Subcutaneous abdominal adipose tissue (tissue), 5 donors: ENCODE results near the gene ANKRD33B.

Experiments used
- H3K27ac ChIP-seq: one replicate; pipeline ENCODE4 v1.7.0; 2013; ENCODE audit warnings: low read depth, mild to moderate bottlenecking, inconsistent platforms, low read length, moderate library complexity
- H3K27me3 ChIP-seq, 5 donors: one replicate each; pipeline ENCODE4 v1.7.0; 2013; ENCODE audit warnings: low read length in 5 of 5, inconsistent platforms in 1 of 5; ENCODE audit not compliant: control insufficient read depth in 5 of 5, insufficient read depth in 4 of 5
- H3K36me3 ChIP-seq, 5 donors: one replicate each; pipeline ENCODE4 v1.7.0; 2013; ENCODE audit warnings: low read length in 5 of 5; ENCODE audit not compliant: control insufficient read depth in 5 of 5, insufficient read depth in 5 of 5
- H3K4me1 ChIP-seq, 5 donors: one replicate each; pipeline ENCODE4 v1.7.0; 2013; ENCODE audit warnings: low read length in 5 of 5, mild to moderate bottlenecking in 3 of 5, moderate library complexity in 1 of 5; ENCODE audit not compliant: control insufficient read depth in 5 of 5, insufficient read depth in 5 of 5
- H3K4me3 ChIP-seq, 5 donors: one replicate each; pipeline ENCODE4 v1.7.0; 2013; ENCODE audit warnings: low read length in 5 of 5, low read depth in 1 of 5
- H3K9ac ChIP-seq, 5 donors: one replicate each; pipeline ENCODE4 v1.7.0; 2013; ENCODE audit warnings: low read length in 5 of 5, mild to moderate bottlenecking in 4 of 5, moderate library complexity in 3 of 5
- H3K9me3 ChIP-seq, 5 donors: one replicate each; pipeline ENCODE4 v1.7.0; 2013; ENCODE audit warnings: low read length in 5 of 5; ENCODE audit not compliant: control insufficient read depth in 5 of 5
- donor health status: healthy.
- donor health status: healthy.
- donor health status: healthy.
- donor health status: healthy.
- donor health status: healthy.

ANKRD33B gene

GRCh38 chr5:10536931-10537579 lies 26.8 kb upstream of the ANKRD33B start:
- H3K4me3 ChIP-seq, result peak overlapping the region; percentile 17 to 47 (median 38)
- peaks cover 0 to 18% (median 8%) of the 10 kb centered on the region in 5 donors for H3K4me1 ChIP-seq
- H3K27me3 ChIP-seq, result peaks cover 0 to 12% (median 11%) of the 10 kb centered on the region in 5 donors
- H3K36me3 ChIP-seq, result no peaks in the 10 kb centered on the region
- no peak overlapping the region for H3K27ac ChIP-seq
- peak overlapping the region in 1 of 5 donors; percentile 0 for H3K9ac ChIP-seq
- no peaks in the 10 kb centered on the region for H3K9me3 ChIP-seq

- H3K4me3 ChIP-seq, result no peak overlapping the region
- H3K9me3 ChIP-seq, result no peaks in the 10 kb centered on the region
- peaks cover 0 to 12% (median 11%) of the 10 kb centered on the region in 5 donors for H3K27me3 ChIP-seq
- no peak overlapping the region for H3K27ac ChIP-seq
- no peak overlapping the region for H3K9ac ChIP-seq
- no peaks in the 10 kb centered on the region for H3K36me3 ChIP-seq
- H3K4me1 ChIP-seq, result peaks cover 0 to 18% (median 8%) of the 10 kb centered on the region in 5 donors
Observed at GRCh38 chr5:10537624-10538023, 26.2 kb upstream of the ANKRD33B start.

- H3K4me1 ChIP-seq, result peaks cover 0 to 18% (median 8%) of the 10 kb centered on the region in 5 donors
- H3K27me3 ChIP-seq, result peaks cover 0 to 12% (median 11%) of the 10 kb centered on the region in 5 donors
- no peak overlapping the region for H3K27ac ChIP-seq
- no peak overlapping the region for H3K9ac ChIP-seq
- H3K9me3 ChIP-seq, result no peaks in the 10 kb centered on the region
- no peak overlapping the region for H3K4me3 ChIP-seq
- no peaks in the 10 kb centered on the region for H3K36me3 ChIP-seq
Observed at GRCh38 chr5:10538103-10538788, 25.6 kb upstream of the ANKRD33B start.

- Histone ChIP-seq H3K27me3 (peaks cover 0 to 12% (median 8%) of the 10 kb centered on the region in 5 donors), H3K4me1 (peaks cover 0 to 18% (median 8%) of the 10 kb centered on the region in 5 donors), H3K4me3 (no peak overlapping the region), H3K36me3 (no peaks in the 10 kb centered on the region), H3K9me3 (no peaks in the 10 kb centered on the region), H3K27ac (no peak overlapping the region), H3K9ac (no peak overlapping the region)
Observed at GRCh38 chr5:10538789-10539686, 24.8 kb upstream of the ANKRD33B start.

- H3K27ac ChIP-seq, result no peak overlapping the region
Observed at GRCh38 chr5:10539687-10539998, 24.2 kb upstream of the ANKRD33B start.

GRCh38 chr5:10540036-10540544 lies 23.8 kb upstream of the ANKRD33B start:
- no peak overlapping the region for H3K27ac ChIP-seq
- H3K27me3 ChIP-seq, result peaks cover 0 to 12% (median 8%) of the 10 kb centered on the region in 5 donors
- no peaks in the 10 kb centered on the region for H3K36me3 ChIP-seq
- H3K4me1 ChIP-seq, result peaks cover 0 to 18% (median 8%) of the 10 kb centered on the region in 5 donors
- H3K4me3 ChIP-seq, result no peak overlapping the region
- H3K9me3 ChIP-seq, result no peaks in the 10 kb centered on the region
- H3K9ac ChIP-seq, result no peak overlapping the region

More at GRCh38 chr5:10539687-10539998, 24.2 kb upstream of the ANKRD33B start:
- H3K27me3 ChIP-seq, result peaks cover 0 to 12% (median 8%) of the 10 kb centered on the region in 5 donors
- no peaks in the 10 kb centered on the region for H3K9me3 ChIP-seq
- no peak overlapping the region for H3K9ac ChIP-seq
- peaks cover 0 to 18% (median 8%) of the 10 kb centered on the region in 5 donors for H3K4me1 ChIP-seq
- no peak overlapping the region for H3K4me3 ChIP-seq
- H3K36me3 ChIP-seq, result no peaks in the 10 kb centered on the region

- Histone ChIP-seq H3K27me3 (peaks cover 0 to 12% (median 7%) of the 10 kb centered on the region in 5 donors), H3K27ac (no peak overlapping the region), H3K9ac (no peak overlapping the region), H3K4me3 (no peak overlapping the region), H3K4me1 (peaks cover 0 to 18% (median 8%) of the 10 kb centered on the region in 5 donors), H3K36me3 (no peaks in the 10 kb centered on the region), H3K9me3 (no peaks in the 10 kb centered on the region)
Observed at GRCh38 chr5:10540951-10541646, 22.8 kb upstream of the ANKRD33B start.

- H3K9ac ChIP-seq, result no peak overlapping the region
- no peak overlapping the region for H3K27ac ChIP-seq
- no peaks in the 10 kb centered on the region for H3K9me3 ChIP-seq
- H3K27me3 ChIP-seq, result peaks cover 0 to 12% (median 7%) of the 10 kb centered on the region in 5 donors
- peaks cover 0 to 11% (median 5%) of the 10 kb centered on the region in 5 donors for H3K4me1 ChIP-seq
- H3K4me3 ChIP-seq, result no peak overlapping the region
- H3K36me3 ChIP-seq, result no peaks in the 10 kb centered on the region
Observed at GRCh38 chr5:10542055-10542550, 21.8 kb upstream of the ANKRD33B start.

GRCh38 chr5:10543585-10544040 lies 20.3 kb upstream of the ANKRD33B start:
- Histone ChIP-seq H3K9ac (no peak overlapping the region), H3K36me3 (no peaks in the 10 kb centered on the region), H3K4me1 (peaks cover 0 to 3% (median 0%) of the 10 kb centered on the region in 5 donors), H3K27me3 (peaks cover 0 to 6% (median 0%) of the 10 kb centered on the region in 5 donors), H3K27ac (no peak overlapping the region), H3K9me3 (peaks cover 0 to 2% (median 0%) of the 10 kb centered on the region in 5 donors), H3K4me3 (no peak overlapping the region)
